HepG2 (cell line): Measurements from ENCODE around the gene SPAG9. TPM values are rescaled to one million over a fixed set of nuclear protein-coding genes. Genes with fewer than 3 reads are reported as not detected.

Experiments used
- BCL3 ChIP-seq: sonication (generic); formaldehyde crosslinking; IDR thresholded peaks from 2 replicates; pipeline ENCODE4 v1.5.1; 2020; ENCODE audit warnings: mild to moderate bottlenecking, missing genetic modification reagents, moderate library complexity
- BCL6 ChIP-seq: IDR thresholded peaks from 2 replicates; pipeline ENCODE4 v1.6.1; 2016; ENCODE audit warnings: missing genetic modification reagents, missing compliant biosample characterization
- FUBP1 ChIP-seq: sonication (generic); formaldehyde crosslinking; IDR thresholded peaks from 2 replicates; pipeline ENCODE4 v1.5.1; 2020; ENCODE audit warnings: missing genetic modification reagents, mild to moderate bottlenecking, borderline replicate concordance
- MTERF4 ChIP-seq: sonication (generic); formaldehyde crosslinking; IDR thresholded peaks from 2 replicates; pipeline ENCODE4 v1.8.0; 2023; ENCODE audit warnings: mild to moderate bottlenecking, missing genetic modification reagents
- NKX3-1 ChIP-seq: sonication (generic); formaldehyde crosslinking; IDR thresholded peaks from 2 replicates; pipeline ENCODE4 v1.5.0; 2020; ENCODE audit warnings: missing genetic modification reagents
- NRL ChIP-seq: sonication (generic); formaldehyde crosslinking; IDR thresholded peaks from 2 replicates; pipeline ENCODE4 v1.5.0; 2020; ENCODE audit warnings: missing genetic modification reagents, mild to moderate bottlenecking, moderate library complexity, borderline replicate concordance
- SMC3 ChIP-seq: IDR thresholded peaks from 2 replicates; pipeline ENCODE4 v1.6.1; 2011; ENCODE audit warnings: low read length, improper control_type of control experiment
- ZNF10 ChIP-seq: sonication (generic); formaldehyde crosslinking; IDR thresholded peaks from 2 replicates; pipeline ENCODE4 v1.4.0; 2020; ENCODE audit warnings: mild to moderate bottlenecking, low read depth, missing genetic modification reagents, borderline replicate concordance
- ZNF547 ChIP-seq: sonication (generic); formaldehyde crosslinking; IDR thresholded peaks from 2 replicates; pipeline ENCODE4 v1.5.1; 2020; ENCODE audit warnings: mild to moderate bottlenecking, missing genetic modification reagents
- ZNF781 ChIP-seq: sonication (generic); formaldehyde crosslinking; IDR thresholded peaks from 2 replicates; pipeline ENCODE4 v1.5.1; 2020; ENCODE audit warnings: borderline replicate concordance, mild to moderate bottlenecking, missing genetic modification reagents; ENCODE audit errors: not compliant biosample characterization
- polyA plus RNA-seq, 8 experiments: library from polyadenylated mRNA; depleted of rRNA in 3 of 8; stranded (reverse) in 7 of 8; unstranded in 1 of 8; fragments of >200 nt; fragmentation: Illumina TruSeq in 4 of 8; extraction: Trizol in 4 of 8; gene quantifications; 2 replicates each; pipeline versions ENCODE4 v1.2.1 to v1.2.3, GENCODE V29; 2011 to 2016; ENCODE audit warnings: low read depth in 4 of 8, missing spikeins in 1 of 8, mixed read lengths in 1 of 8; ENCODE audit not compliant: insufficient read depth in 1 of 8
- total RNA-seq, 5 experiments: library from RNA; depleted of rRNA; stranded (reverse); fragments of >200 nt; fragmentation: Illumina TruSeq; extraction: Trizol; gene quantifications; 2 replicates each; pipeline ENCODE4 v1.2.3, GENCODE V29; 2016; ENCODE audit warnings: low read depth in 1 of 5
- TF ChIP-seq, protein P1 (sequence below): sonication (generic); formaldehyde crosslinking; IDR thresholded peaks from 2 replicates; pipeline ENCODE4 v1.9.0; 2021; ENCODE audit warnings: mild to moderate bottlenecking, missing genetic modification reagents
- TF ChIP-seq, protein P2 (sequence below): sonication (generic); formaldehyde crosslinking; IDR thresholded peaks from 2 replicates; pipeline ENCODE4 v1.4.0; 2020; ENCODE audit warnings: mild to moderate bottlenecking, low read depth, missing genetic modification reagents
- TF ChIP-seq, protein P3 (sequence below): sonication (generic); formaldehyde crosslinking; IDR thresholded peaks from 2 replicates; pipeline ENCODE4 v1.5.0; 2020; ENCODE audit warnings: missing genetic modification reagents

Gene SPAG9
- total and polyA plus RNA-seq, 2 of the 13 experiments (the other 11 are each of a cell fraction or from before 2014, with no cell fraction given): 43.2 to 78.6 TPM

DNA sequence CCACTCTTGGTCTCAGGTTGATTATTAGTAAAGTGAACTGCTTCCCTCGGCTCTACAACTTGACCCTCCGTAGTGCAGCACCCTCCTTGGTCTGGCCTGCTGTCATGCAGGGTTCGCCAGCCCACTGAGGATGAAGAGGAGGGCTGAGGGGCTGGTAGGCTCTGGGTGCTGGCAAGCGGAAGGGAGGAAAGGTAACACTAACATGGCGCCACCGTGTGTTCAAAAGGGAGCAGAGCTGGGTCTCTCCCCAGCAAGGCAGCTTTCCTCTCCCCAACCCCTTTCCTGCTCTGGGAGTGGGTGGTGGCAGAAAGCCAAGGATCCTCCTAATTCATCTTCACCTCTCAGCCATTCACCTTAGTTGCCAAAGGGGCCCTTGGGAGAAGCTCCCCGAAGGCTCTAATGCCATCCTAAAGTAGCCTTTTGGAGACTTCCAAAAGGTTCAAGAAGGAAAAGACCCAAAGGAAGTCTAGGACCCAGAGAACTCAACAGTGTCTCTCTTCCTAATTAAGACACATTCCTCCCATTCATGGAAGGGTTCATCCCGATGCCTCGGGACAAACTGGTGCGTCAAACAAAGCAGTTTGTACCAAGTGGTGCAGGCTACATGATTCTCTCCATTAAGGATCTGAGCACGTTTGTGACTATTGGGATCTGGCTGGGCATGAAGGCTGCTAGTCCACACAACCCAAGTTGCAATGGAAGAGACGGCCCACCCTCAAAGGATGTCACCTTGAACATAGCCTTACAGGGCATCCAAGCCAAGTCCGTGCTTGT lies 163.7 kb downstream of the SPAG9 start (continued):
- TF ChIP-seq, protein P1, sequence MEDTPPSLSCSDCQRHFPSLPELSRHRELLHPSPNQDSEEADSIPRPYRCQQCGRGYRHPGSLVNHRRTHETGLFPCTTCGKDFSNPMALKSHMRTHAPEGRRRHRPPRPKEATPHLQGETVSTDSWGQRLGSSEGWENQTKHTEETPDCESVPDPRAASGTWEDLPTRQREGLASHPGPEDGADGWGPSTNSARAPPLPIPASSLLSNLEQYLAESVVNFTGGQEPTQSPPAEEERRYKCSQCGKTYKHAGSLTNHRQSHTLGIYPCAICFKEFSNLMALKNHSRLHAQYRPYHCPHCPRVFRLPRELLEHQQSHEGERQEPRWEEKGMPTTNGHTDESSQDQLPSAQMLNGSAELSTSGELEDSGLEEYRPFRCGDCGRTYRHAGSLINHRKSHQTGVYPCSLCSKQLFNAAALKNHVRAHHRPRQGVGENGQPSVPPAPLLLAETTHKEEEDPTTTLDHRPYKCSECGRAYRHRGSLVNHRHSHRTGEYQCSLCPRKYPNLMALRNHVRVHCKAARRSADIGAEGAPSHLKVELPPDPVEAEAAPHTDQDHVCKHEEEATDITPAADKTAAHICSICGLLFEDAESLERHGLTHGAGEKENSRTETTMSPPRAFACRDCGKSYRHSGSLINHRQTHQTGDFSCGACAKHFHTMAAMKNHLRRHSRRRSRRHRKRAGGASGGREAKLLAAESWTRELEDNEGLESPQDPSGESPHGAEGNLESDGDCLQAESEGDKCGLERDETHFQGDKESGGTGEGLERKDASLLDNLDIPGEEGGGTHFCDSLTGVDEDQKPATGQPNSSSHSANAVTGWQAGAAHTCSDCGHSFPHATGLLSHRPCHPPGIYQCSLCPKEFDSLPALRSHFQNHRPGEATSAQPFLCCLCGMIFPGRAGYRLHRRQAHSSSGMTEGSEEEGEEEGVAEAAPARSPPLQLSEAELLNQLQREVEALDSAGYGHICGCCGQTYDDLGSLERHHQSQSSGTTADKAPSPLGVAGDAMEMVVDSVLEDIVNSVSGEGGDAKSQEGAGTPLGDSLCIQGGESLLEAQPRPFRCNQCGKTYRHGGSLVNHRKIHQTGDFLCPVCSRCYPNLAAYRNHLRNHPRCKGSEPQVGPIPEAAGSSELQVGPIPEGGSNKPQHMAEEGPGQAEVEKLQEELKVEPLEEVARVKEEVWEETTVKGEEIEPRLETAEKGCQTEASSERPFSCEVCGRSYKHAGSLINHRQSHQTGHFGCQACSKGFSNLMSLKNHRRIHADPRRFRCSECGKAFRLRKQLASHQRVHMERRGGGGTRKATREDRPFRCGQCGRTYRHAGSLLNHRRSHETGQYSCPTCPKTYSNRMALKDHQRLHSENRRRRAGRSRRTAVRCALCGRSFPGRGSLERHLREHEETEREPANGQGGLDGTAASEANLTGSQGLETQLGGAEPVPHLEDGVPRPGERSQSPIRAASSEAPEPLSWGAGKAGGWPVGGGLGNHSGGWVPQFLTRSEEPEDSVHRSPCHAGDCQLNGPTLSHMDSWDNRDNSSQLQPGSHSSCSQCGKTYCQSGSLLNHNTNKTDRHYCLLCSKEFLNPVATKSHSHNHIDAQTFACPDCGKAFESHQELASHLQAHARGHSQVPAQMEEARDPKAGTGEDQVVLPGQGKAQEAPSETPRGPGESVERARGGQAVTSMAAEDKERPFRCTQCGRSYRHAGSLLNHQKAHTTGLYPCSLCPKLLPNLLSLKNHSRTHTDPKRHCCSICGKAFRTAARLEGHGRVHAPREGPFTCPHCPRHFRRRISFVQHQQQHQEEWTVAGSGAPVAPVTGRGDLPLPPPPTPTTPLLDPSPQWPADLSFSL: no peak
- TF ChIP-seq FUBP1 (CRISPR knock-in tag): 0 out of 2 replicates have a peak, but pooled peaks have one; percentile 25
- TF ChIP-seq, protein P2, sequence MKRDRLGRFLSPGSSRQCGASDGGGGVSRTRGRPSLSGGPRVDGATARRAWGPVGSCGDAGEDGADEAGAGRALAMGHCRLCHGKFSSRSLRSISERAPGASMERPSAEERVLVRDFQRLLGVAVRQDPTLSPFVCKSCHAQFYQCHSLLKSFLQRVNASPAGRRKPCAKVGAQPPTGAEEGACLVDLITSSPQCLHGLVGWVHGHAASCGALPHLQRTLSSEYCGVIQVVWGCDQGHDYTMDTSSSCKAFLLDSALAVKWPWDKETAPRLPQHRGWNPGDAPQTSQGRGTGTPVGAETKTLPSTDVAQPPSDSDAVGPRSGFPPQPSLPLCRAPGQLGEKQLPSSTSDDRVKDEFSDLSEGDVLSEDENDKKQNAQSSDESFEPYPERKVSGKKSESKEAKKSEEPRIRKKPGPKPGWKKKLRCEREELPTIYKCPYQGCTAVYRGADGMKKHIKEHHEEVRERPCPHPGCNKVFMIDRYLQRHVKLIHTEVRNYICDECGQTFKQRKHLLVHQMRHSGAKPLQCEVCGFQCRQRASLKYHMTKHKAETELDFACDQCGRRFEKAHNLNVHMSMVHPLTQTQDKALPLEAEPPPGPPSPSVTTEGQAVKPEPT: no peak
- TF ChIP-seq MTERF4: no peak
- no peak for TF ChIP-seq ZNF10 (CRISPR knock-in tag)
- TF ChIP-seq, protein P3, sequence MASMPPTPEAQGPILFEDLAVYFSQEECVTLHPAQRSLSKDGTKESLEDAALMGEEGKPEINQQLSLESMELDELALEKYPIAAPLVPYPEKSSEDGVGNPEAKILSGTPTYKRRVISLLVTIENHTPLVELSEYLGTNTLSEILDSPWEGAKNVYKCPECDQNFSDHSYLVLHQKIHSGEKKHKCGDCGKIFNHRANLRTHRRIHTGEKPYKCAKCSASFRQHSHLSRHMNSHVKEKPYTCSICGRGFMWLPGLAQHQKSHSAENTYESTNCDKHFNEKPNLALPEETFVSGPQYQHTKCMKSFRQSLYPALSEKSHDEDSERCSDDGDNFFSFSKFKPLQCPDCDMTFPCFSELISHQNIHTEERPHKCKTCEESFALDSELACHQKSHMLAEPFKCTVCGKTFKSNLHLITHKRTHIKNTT (CRISPR knock-in tag): no peak
- peak; percentile 95 for TF ChIP-seq SMC3
- no peak for TF ChIP-seq BCL6 (CRISPR knock-in tag)
- TF ChIP-seq NRL (CRISPR knock-in tag): no peak
- peak; percentile 79 for TF ChIP-seq ZNF547 (CRISPR knock-in tag)
- no peak for TF ChIP-seq ZNF781
- TF ChIP-seq NKX3-1 (CRISPR knock-in tag): no peak
- TF ChIP-seq BCL3 (CRISPR knock-in tag): no peak; the same call in 1 of the 2 replicates
